Lung (tissue), 12 donors: Measurements from ENCODE around the gene CDKN2C. TPM values are rescaled to one million over a fixed set of nuclear protein-coding genes. Genes with fewer than 3 reads are reported as not detected.
A peak's percentile ranks its signal among the peaks of the same experiment; 100 is the strongest.

ENCODE experiments used
- ATAC-seq: fragments of 200-7000 bp; cut with Tn5 transposase; one replicate; pipeline ENCODE4 v1.9.1; 2020; ENCODE audit warnings: moderate number of reproducible peaks; ENCODE audit not compliant: insufficient read depth, low FRiP score
- DNase-seq, 3 donors: peaks; one replicate each; pipeline ENCODE4 v3.0.0-alpha.2; 2013 to 2017
- H3K27ac ChIP-seq, 2 donors: one replicate each; pipeline ENCODE4 v1.5.1; 2013; ENCODE audit warnings: mild to moderate bottlenecking in 2 of 2, moderate library complexity in 2 of 2, control low read depth in 1 of 2, inconsistent platforms in 1 of 2, low read depth in 1 of 2, low read length in 1 of 2
- H3K27me3 ChIP-seq, 3 donors: one replicate each; pipeline ENCODE4 v1.5.1; 2013; ENCODE audit warnings: low read length in 2 of 3; ENCODE audit not compliant: control insufficient read depth in 3 of 3, insufficient read depth in 3 of 3
- H3K36me3 ChIP-seq, 4 donors: one replicate each; pipeline ENCODE4 v1.5.1; 2013; ENCODE audit warnings: low read length in 4 of 4, mild to moderate bottlenecking in 1 of 4, moderate library complexity in 1 of 4; ENCODE audit not compliant: control insufficient read depth in 4 of 4, insufficient read depth in 4 of 4
- H3K4me1 ChIP-seq, 5 donors: one replicate each; pipeline ENCODE4 v1.5.1; 2013; ENCODE audit warnings: low read length in 5 of 5, mild to moderate bottlenecking in 2 of 5, moderate library complexity in 1 of 5; ENCODE audit not compliant: control insufficient read depth in 5 of 5, insufficient read depth in 5 of 5
- H3K4me3 ChIP-seq: one replicate; pipeline ENCODE4 v1.5.1; 2013; ENCODE audit warnings: mild to moderate bottlenecking, control low read depth, moderate library complexity
- H3K9ac ChIP-seq, 2 donors: one replicate each; pipeline ENCODE4 v1.5.1; 2013; ENCODE audit warnings: low read length in 2 of 2, control low read depth in 1 of 2; ENCODE audit not compliant: insufficient read depth in 1 of 2
- H3K9me3 ChIP-seq, 4 donors: one replicate each; pipeline ENCODE4 v1.5.1; 2013; ENCODE audit warnings: low read length in 3 of 4, mild to moderate bottlenecking in 1 of 4, moderate library complexity in 1 of 4; ENCODE audit not compliant: control insufficient read depth in 4 of 4, insufficient read depth in 3 of 4
- CTCF ChIP-seq: IDR thresholded peaks from 2 replicates; pipeline ENCODE4 v1.5.1; 2012; ENCODE audit warnings: mild to moderate bottlenecking; ENCODE audit errors: control extremely low read depth, extremely low read depth
- WGBS, 2 donors: extraction: QIAGEN DNeasy Blood & Tissue Kit; methylation state at CpG; one replicate each; pipeline ENCODE4 v1.1.7; 2013; 5-methylcytosine and 5-hydroxymethylcytosine counted together
- polyA plus RNA-seq, 2 donors: library from polyadenylated mRNA; stranded (reverse); fragments of 200-250 nt; gene quantifications; one replicate each; pipeline ENCODE4 v1.2.1, GENCODE V29; 2013
- total RNA-seq, 2 donors: library from RNA; depleted of rRNA in 1 of 2; stranded (reverse); fragments of >200 nt in 1 of 2; gene quantifications; one replicate each; pipeline ENCODE4 v1.2.1, GENCODE V29; 2014 to 2021
- donor health status: control.
- donor health status: control.
- donor health status: Bipolar disorder and iron deficiency.
- donor health status: healthy.
- donor health status: DM: yes; HTN: yes; CAD: no.

The CDKN2C gene
- total and polyA plus RNA-seq, 4 donors, result 5.7 to 8.9 (median 7.6) TPM

- H3K27me3 ChIP-seq, result peaks cover 0 to 38% (median 2%) of the 10 kb centered on the region in 3 donors
- H3K27ac ChIP-seq, result peak overlapping the region; percentile 95 to 99
- DNase-seq (no peak), ATAC-seq (no peak)
- no peak for TF ChIP-seq CTCF
- H3K4me3 ChIP-seq, result no peak overlapping the region
- H3K9ac ChIP-seq, result peak overlapping the region in 1 of 2 donors; percentile 78
- H3K9me3 ChIP-seq, result no peaks in the 10 kb centered on the region
- H3K4me1 ChIP-seq, result peaks cover 0 to 23% (median 0%) of the 10 kb centered on the region in 5 donors
- 10 to 11% methylated on average over 6 of the region's 6 CpGs for WGBS, 2 donors
- H3K36me3 ChIP-seq, result no peaks in the 10 kb centered on the region
Measured at GRCh38 chr1:50970509-50970887, 453 bp downstream of the CDKN2C start.

GRCh38 chr1:50970931-50971582 is 1.0 kb downstream of the CDKN2C start:
- WGBS, 2 donors, result 31 to 32% methylated on average over 7 of the region's 7 CpGs
- TF ChIP-seq CTCF, result no peak
- H3K36me3 ChIP-seq, result no peaks in the 10 kb centered on the region

GRCh38 chr1:50971748-50972305 is 1.8 kb downstream of the CDKN2C start:
- Histone ChIP-seq H3K27ac (no peak overlapping the region), H3K36me3 (no peaks in the 10 kb centered on the region), H3K9me3 (no peaks in the 10 kb centered on the region), H3K27me3 (peaks cover 0 to 50% (median 11%) of the 10 kb centered on the region in 3 donors), H3K4me1 (peaks cover 0 to 23% (median 0%) of the 10 kb centered on the region in 5 donors), H3K4me3 (no peak overlapping the region), H3K9ac (peak overlapping the region in 1 of 2 donors; percentile 52)
- WGBS, 2 donors, result 77 to 86% methylated on average over 6 of the region's 6 CpGs
- ATAC-seq, result no peak
- no peak for TF ChIP-seq CTCF
- peak in 2 of 3 donors; percentile 34 to 36 for DNase-seq

More at GRCh38 chr1:50970931-50971582, 1.0 kb downstream of the CDKN2C start:
- Histone ChIP-seq H3K9ac (peak overlapping the region in 1 of 2 donors; percentile 78), H3K4me1 (peaks cover 0 to 23% (median 0%) of the 10 kb centered on the region in 5 donors), H3K27me3 (peaks cover 0 to 43% (median 3%) of the 10 kb centered on the region in 3 donors), H3K9me3 (no peaks in the 10 kb centered on the region), H3K27ac (no peak overlapping the region), H3K4me3 (no peak overlapping the region)
- DNase-seq, result peak; percentile 21 to 60 (median 37)
- ATAC-seq, result no peak
